K562 (cell line): Measurements from ENCODE around the gene MANBA. TPM values are rescaled to one million over a fixed set of nuclear protein-coding genes. Genes with fewer than 3 reads are reported as not detected.

Experiments
- ATAC-seq: fragments of 200-7000 bp; cut with Tn5 transposase; 3 replicates; pipeline ENCODE4 v1.9.1; 2020; ENCODE audit warnings: moderate library complexity
- BruUV-seq: library from RNA; stranded (reverse); fragments of 400-500 nt; replicated peaks from 2 replicates; lab custom pipeline; 2021; lab: Mats Ljungman, UMichigan
- CTCF ChIA-PET: fragments of 300-600 bp; formaldehyde crosslinking; extraction: SDS; loops from one replicate; lab custom pipeline; 2021; ENCODE audit warnings: low intra/inter-chr PET ratio; lab: Yijun Ruan, JAX
- POLR2A ChIA-PET: fragments of 300-600, 350-650 bp; sonication (Branson Sonifier 250); formaldehyde crosslinking; extraction: SDS; loops from one replicate; lab custom pipeline; 2021; ENCODE audit warnings: antibody characterized with exemption, inconsistent platforms; lab: Yijun Ruan, JAX
- DNase-seq, 4 experiments: peaks; one replicate each; pipeline versions ENCODE4 v3.0.0 to v3.0.0-alpha.2; 2011 to 2018; ENCODE audit warnings: low spot score in 3 of 4, mixed read lengths in 3 of 4; ENCODE audit errors: extremely low read depth in 1 of 4
- FAIRE-seq: peaks from 2 replicates; lab custom pipeline; 2011; peaks lifted over from hg19 to GRCh38; lab: Jason Lieb, UNC
- H2AFZ ChIP-seq: 2 replicates; pipeline ENCODE4 v1.6.0; 2011; ENCODE audit warnings: low read depth, low read length, control low read depth, inconsistent platforms
- H3K27ac ChIP-seq: fragments of 200-600 bp; 3 replicates; pipeline ENCODE4 v1.8.0; 2011; ENCODE audit warnings: low read depth, mild to moderate bottlenecking, control low read depth, inconsistent platforms, low read length, moderate library complexity, mixed read lengths; ENCODE audit errors: extremely low read depth
- H3K27me3 ChIP-seq, 2 experiments: fragments of 300-600 bp in 1 of 2; 2 replicates in 1 of 2; 3 replicates in 1 of 2; pipeline versions ENCODE4 v1.6.0 to v1.8.0; 2011; ENCODE audit warnings: inconsistent platforms in 2 of 2, low read length in 2 of 2, mild to moderate bottlenecking in 1 of 2, mixed read lengths in 1 of 2, moderate library complexity in 1 of 2; ENCODE audit not compliant: control insufficient read depth in 2 of 2, insufficient read depth in 2 of 2
- H3K36me3 ChIP-seq: fragments of 300-600 bp; 3 replicates; pipeline ENCODE4 v1.8.0; 2011; ENCODE audit warnings: mild to moderate bottlenecking, low read length, inconsistent platforms; ENCODE audit not compliant: control insufficient read depth, insufficient read depth
- H3K4me1 ChIP-seq, 2 experiments: fragments of 200-600 bp in 1 of 2; replicated peaks in 1 of 2; 2 replicates in 1 of 2; 3 replicates in 1 of 2; pipeline versions ENCODE4 v1.5.1 to v1.8.0; 2011; ENCODE audit warnings: inconsistent platforms in 2 of 2, low read length in 2 of 2, mild to moderate bottlenecking in 1 of 2, mixed read lengths in 1 of 2, moderate library complexity in 1 of 2; ENCODE audit not compliant: control insufficient read depth in 2 of 2, insufficient read depth in 2 of 2
- H3K4me2 ChIP-seq: 2 replicates; pipeline ENCODE4 v1.6.1; 2011; ENCODE audit warnings: low read length, control low read depth, inconsistent platforms, mixed read lengths; ENCODE audit not compliant: insufficient read depth
- H3K4me3 ChIP-seq: fragments of 200-600 bp; sonication (generic), shearing (Covaris generic); 2 replicates; pipeline ENCODE4 v1.5.1; 2016; ENCODE audit warnings: control low read depth, inconsistent platforms
- H3K79me2 ChIP-seq: fragments of 200-600 bp; 3 replicates; pipeline ENCODE4 v1.8.0; 2011; ENCODE audit warnings: low read length, inconsistent platforms; ENCODE audit not compliant: control insufficient read depth, insufficient read depth
- H3K9ac ChIP-seq, 2 experiments: 2 replicates each; pipeline versions ENCODE4 v1.6.0 to v1.6.1; 2011; ENCODE audit warnings: low read depth in 2 of 2, low read length in 2 of 2, control low read depth in 1 of 2, inconsistent platforms in 1 of 2, mild to moderate bottlenecking in 1 of 2, mixed read lengths in 1 of 2; ENCODE audit not compliant: insufficient read depth in 1 of 2
- H3K9me1 ChIP-seq: one replicate; pipeline ENCODE4 v1.6.0; 2011; ENCODE audit warnings: inconsistent platforms, mild to moderate bottlenecking, low read length, moderate library complexity; ENCODE audit not compliant: control insufficient read depth, insufficient read depth
- H3K9me3 ChIP-seq: replicated peaks from 2 replicates; pipeline ENCODE4 v1.5.1; 2011; ENCODE audit warnings: low read depth, low read length, inconsistent platforms; ENCODE audit not compliant: control insufficient read depth, insufficient read depth
- H4K20me1 ChIP-seq: replicated peaks from 2 replicates; pipeline ENCODE4 v1.6.1; 2011; ENCODE audit warnings: low read length, inconsistent platforms, mixed read lengths; ENCODE audit not compliant: control insufficient read depth, insufficient read depth
- CEBPB ChIP-seq: fragments of 450-650 bp; IDR thresholded peaks from 2 replicates; pipeline ENCODE4 v1.6.1; 2016; ENCODE audit warnings: missing genetic modification characterization, missing compliant biosample characterization
- KHSRP ChIP-seq: fragments of 450-650 bp; IDR thresholded peaks from 2 replicates; pipeline ENCODE4 v1.6.1; 2017
- MYC ChIP-seq, 2 experiments: fragments of 250-450 bp in 1 of 2; sonication (Bioruptor Pico) in 1 of 2; IDR thresholded peaks; 2 replicates each; pipeline versions ENCODE4 v1.5.1 to v1.6.1; 2012 to 2021; ENCODE audit warnings: low read depth in 2 of 2, borderline replicate concordance in 1 of 2, improper control_type of control experiment in 1 of 2, low read length in 1 of 2, mild to moderate bottlenecking in 1 of 2, moderate library complexity in 1 of 2
- ZBTB40 ChIP-seq, 2 experiments: fragments of 450-650 bp in 1 of 2; sonication (generic) in 1 of 2; formaldehyde crosslinking in 1 of 2; IDR thresholded peaks; 2 replicates each; pipeline versions ENCODE4 v1.7.1 to v1.9.0; 2016 to 2022; ENCODE audit warnings: inconsistent platforms in 1 of 2, mild to moderate bottlenecking in 1 of 2, missing genetic modification reagents in 1 of 2
- ZNF830 ChIP-seq: fragments of 250-450 bp; sonication (Bioruptor Pico); IDR thresholded peaks from 2 replicates; pipeline ENCODE4 v1.5.0; 2021; ENCODE audit warnings: mild to moderate bottlenecking
- WGBS: fragments of 100-300 bp; shearing (Covaris generic); methylation state at CpG from one replicate; pipeline ENCODE4 v1.1.6; 2016; ENCODE audit warnings: low coverage, mixed read lengths; ENCODE audit not compliant: insufficient coverage; ENCODE audit errors: missing lambda C conversion rate; 5-methylcytosine and 5-hydroxymethylcytosine counted together
- in situ Hi-C: fragments of 300-500 bp; cut with MboI; formaldehyde crosslinking; loops from 4 replicates; pipeline ENCODE4 v1.15.0; 2018; ENCODE audit warnings: inconsistent platforms, mixed read lengths
- intact Hi-C: fragments of 100-400 bp; cut with micrococcal nuclease; formaldehyde crosslinking; loops from 2 replicates; pipeline ENCODE4 v1.14.2; 2022
- polyA plus RNA-seq, 8 experiments: library from polyadenylated mRNA; depleted of rRNA in 4 of 8; stranded (reverse) in 5 of 8; unstranded in 3 of 8; fragments of >200 nt; fragmentation: Nextera tagmentation in 2 of 8; fragmentation: Illumina TruSeq in 1 of 8; extraction: Ambion mirVana in 2 of 8; extraction: Trizol in 1 of 8; gene quantifications; 2 replicates each; pipeline versions ENCODE4 v1.2.1 to v1.2.3, GENCODE V29; 2011 to 2014; ENCODE audit warnings: inconsistent platforms in 1 of 8, missing spikeins in 1 of 8
- total RNA-seq, 7 experiments: library from RNA; depleted of rRNA in 6 of 7; stranded (reverse); fragments of >200 nt in 6 of 7; fragmentation: Illumina TruSeq in 2 of 7; extraction: Trizol in 2 of 7; gene quantifications; 2 replicates each; pipeline versions ENCODE4 v1.2.1 to v1.2.3, GENCODE V29; 2011 to 2021; ENCODE audit warnings: low replicate concordance in 1 of 7

The MANBA gene
- total and polyA plus RNA-seq, 9 of the 15 experiments (the other 6 are each of a cell fraction or from before 2014, with no cell fraction given) = 1.8 to 12.9 (median 7.7) TPM

GRCh38 chr4:102632241-102633065 lies 128.3 kb downstream of the MANBA start:
- Histone ChIP-seq H4K20me1 (no peaks in the 10 kb centered on the region), H3K4me2 (no peak overlapping the region)

GRCh38 chr4:102631616-102632015 lies 129.2 kb downstream of the MANBA start:
- DNase-seq (no peak), FAIRE-seq (no peak), ATAC-seq (no peak)
- Histone ChIP-seq H3K4me1 (no peaks in the 10 kb centered on the region; a peak in 1 of 5 replicates), H3K36me3 (peaks cover 3% of the 10 kb centered on the region; the same call in 2 of the 3 replicates), H3K9me3 (no peaks in the 10 kb centered on the region), H3K9me1 (no peaks in the 10 kb centered on the region), H3K4me2 (no peak overlapping the region), H4K20me1 (no peaks in the 10 kb centered on the region), H3K27ac (no peak overlapping the region), H3K27me3 (no peaks in the 10 kb centered on the region), H3K79me2 (no peaks in the 10 kb centered on the region), H3K4me3 (no peak overlapping the region), H2AFZ (no peak overlapping the region), H3K9ac (no peak overlapping the region)
- POLR2A ChIA-PET = no interaction called here
- intact Hi-C loops = no loop called here
- in situ Hi-C loops = no loop called here
- BruUV-seq = no TSS peak
- CTCF ChIA-PET = no interaction called here
- WGBS = 57% methylated on average over 7 of the region's 7 CpGs
- TF ChIP-seq CEBPB (tag) (no peak), KHSRP (no peak), ZBTB40 (IDR thresholded peaks at IDR 0.05) (no peak), ZBTB40 (CRISPR knock-in tag; IDR thresholded peaks at IDR 0.05) (no peak)

More at GRCh38 chr4:102632241-102633065, 128.3 kb downstream of the MANBA start:
- BruUV-seq = no TSS peak
- DNase-seq (no peak), ATAC-seq (no peak), FAIRE-seq (no peak)
- POLR2A ChIA-PET = no interaction called here
- no peak overlapping the region for H3K4me3 ChIP-seq
- H3K9me1 ChIP-seq = no peaks in the 10 kb centered on the region
- TF ChIP-seq MYC (IDR thresholded peaks at IDR 0.05; ENCODE audit: low read depth, low read length) (no peak), MYC (CRISPR knock-in tag; IDR thresholded peaks at IDR 0.05; ENCODE audit: borderline replicate concordance, low read depth) (no peak), ZNF830 (CRISPR knock-in tag) (no peak)
- peaks cover 3% of the 10 kb centered on the region; the same call in 2 of the 3 replicates for H3K36me3 ChIP-seq
- no peaks in the 10 kb centered on the region for H3K79me2 ChIP-seq
- no peaks in the 10 kb centered on the region for H3K9me3 ChIP-seq
- in situ Hi-C loops (no loop called here), intact Hi-C loops (no loop called here)
- CTCF ChIA-PET = no interaction called here
- H2AFZ ChIP-seq = no peak overlapping the region
- 36% methylated on average over 6 of the region's 6 CpGs for WGBS
- no peak overlapping the region for H3K27ac ChIP-seq
- no peak overlapping the region for H3K9ac ChIP-seq
- H3K4me1 ChIP-seq = no peaks in the 10 kb centered on the region; a peak in 1 of 5 replicates
- no peaks in the 10 kb centered on the region for H3K27me3 ChIP-seq
